OCI-LY7 (cell line): ENCODE data around the gene TBC1D9B. TPM values are rescaled to one million over a fixed set of nuclear protein-coding genes. Genes with fewer than 3 reads are reported as not detected.

ENCODE experiments used
- BruUV-seq: library from RNA; stranded (reverse); fragments of 400-500 nt; replicated peaks from 2 replicates; lab custom pipeline; 2021; lab: Mats Ljungman, UMichigan
- CTCF ChIA-PET: fragments of 300-600 bp; sonication (Branson Sonifier 250); formaldehyde crosslinking; loops from one replicate; lab custom pipeline; 2022; ENCODE audit warnings: antibody characterized with exemption; ENCODE audit not compliant: unreplicated experiment; lab: Charles Lee
- POLR2A ChIA-PET: fragments of 300-600 bp; sonication (Branson Sonifier 250); formaldehyde crosslinking; loops from one replicate; lab custom pipeline; 2022; ENCODE audit warnings: antibody characterized with exemption; lab: Charles Lee
- DNase-seq: peaks from one replicate; pipeline ENCODE4 v3.0.0-alpha.2; 2015; ENCODE audit warnings: low spot score
- H2AFZ ChIP-seq: fragments of 200-600 bp; sonication (generic), shearing (Covaris generic); 2 replicates; pipeline ENCODE4 v1.6.1; 2014; ENCODE audit warnings: mild to moderate bottlenecking, antibody characterized with exemption, low read length, moderate library complexity
- H3K27ac ChIP-seq: fragments of 200-600 bp; sonication (generic); 2 replicates; pipeline ENCODE4 v1.5.1; 2014; ENCODE audit warnings: mixed run types, low read depth, mild to moderate bottlenecking, moderate library complexity, low read length, inconsistent platforms; ENCODE audit not compliant: poor library complexity, severe bottlenecking
- H3K36me3 ChIP-seq: fragments of 200-600 bp; sonication (generic); 2 replicates; pipeline ENCODE4 v1.6.1; 2014; ENCODE audit warnings: mild to moderate bottlenecking, antibody characterized with exemption, low read length, moderate library complexity, mixed read lengths; ENCODE audit not compliant: insufficient read depth
- H3K4me1 ChIP-seq: fragments of 200-600 bp; sonication (generic); 2 replicates; pipeline ENCODE4 v1.5.1; 2014; ENCODE audit warnings: mild to moderate bottlenecking, low read length; ENCODE audit not compliant: insufficient read depth, poor library complexity, severe bottlenecking
- H3K4me2 ChIP-seq: fragments of 200-600 bp; sonication (generic); 2 replicates; pipeline ENCODE4 v1.6.1; 2014; ENCODE audit warnings: mild to moderate bottlenecking, low read length
- H3K4me3 ChIP-seq: fragments of 200-600 bp; sonication (generic); 2 replicates; pipeline ENCODE4 v1.5.1; 2014; ENCODE audit warnings: mild to moderate bottlenecking, low read depth, low read length; ENCODE audit not compliant: poor library complexity, severe bottlenecking
- H3K79me2 ChIP-seq: fragments of 200-600 bp; sonication (generic); 2 replicates; pipeline ENCODE4 v1.6.1; 2016; ENCODE audit warnings: low read depth, mild to moderate bottlenecking, low read length, moderate library complexity, mixed read lengths; ENCODE audit not compliant: insufficient read depth
- H3K9me2 ChIP-seq: fragments of 200-600 bp; sonication (generic); 2 replicates; pipeline ENCODE4 v1.6.1; 2016; ENCODE audit warnings: mild to moderate bottlenecking, low read length, mixed read lengths; ENCODE audit not compliant: insufficient read depth
- H3K9me3 ChIP-seq: fragments of 200-600 bp; sonication (generic); 2 replicates; pipeline ENCODE4 v1.6.1; 2014; ENCODE audit warnings: mild to moderate bottlenecking, mixed run types, low read length, mixed read lengths
- H4K20me1 ChIP-seq: fragments of 200-600 bp; sonication (generic); 2 replicates; pipeline ENCODE4 v1.6.1; 2014; ENCODE audit warnings: mild to moderate bottlenecking, antibody characterized with exemption, low read length, moderate library complexity, mixed read lengths; ENCODE audit not compliant: insufficient read depth
- EZH2phosphoT487 ChIP-seq: fragments of 200-600 bp; sonication (generic); IDR thresholded peaks from 2 replicates; pipeline ENCODE4 v1.6.1; 2018; ENCODE audit warnings: low read depth, borderline replicate concordance, mild to moderate bottlenecking, mixed run types, antibody characterized with exemption, low read length, moderate library complexity, mixed read lengths
- intact Hi-C: fragments of 100-400 bp; cut with micrococcal nuclease; formaldehyde crosslinking; loops from one replicate; pipeline ENCODE4 v1.10.0; 2022; ENCODE audit not compliant: unreplicated experiment
- total RNA-seq, 2 experiments: library from RNA; depleted of rRNA in 1 of 2; stranded (reverse); fragments of >200 nt in 1 of 2; shearing (Covaris generic) in 1 of 2; gene quantifications; 2 replicates each; pipeline ENCODE4 v1.2.3, GENCODE V29; 2014 to 2022
- TF ChIP-seq, protein P1 (sequence below): fragments of 200-600 bp; sonication (generic); conservative IDR thresholded peaks from 2 replicates; pipeline ENCODE4 v1.5.1; 2014; ENCODE audit warnings: mild to moderate bottlenecking, antibody characterized with exemption, low read length, moderate library complexity, mixed read lengths

The TBC1D9B gene
- total RNA-seq, 2 experiments from 2014 or later: 52.2 to 106 TPM

DNA sequence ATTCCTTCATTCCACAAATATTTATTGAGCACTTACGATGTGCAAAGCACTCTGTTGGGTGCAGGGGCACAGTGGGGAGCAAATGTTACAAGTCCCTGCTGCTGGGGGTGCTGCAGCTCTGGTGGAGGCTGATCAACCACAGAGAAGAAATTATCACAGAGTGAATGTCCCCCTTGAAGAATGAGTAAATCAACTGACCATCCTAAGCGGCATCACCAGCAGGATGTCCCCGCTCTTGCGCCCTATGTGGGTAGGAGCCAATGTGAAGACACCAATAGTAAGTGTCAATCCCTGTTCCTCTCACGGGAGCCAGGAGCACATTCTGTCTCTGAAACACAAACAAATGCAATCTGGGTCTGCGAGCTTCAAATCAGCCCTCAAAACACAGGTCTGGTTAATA is 47.4 kb upstream of the TBC1D9B start:
- intact Hi-C loops: no loop called here
- no peak overlapping the region for H3K4me2 ChIP-seq
- H2AFZ ChIP-seq: no peak overlapping the region
- no peaks in the 10 kb centered on the region for H3K79me2 ChIP-seq
- H3K4me1 ChIP-seq: no peaks in the 10 kb centered on the region
- ChIA-PET CTCF (no interaction called here), POLR2A (no interaction called here)
- H3K9me3 ChIP-seq: no peaks in the 10 kb centered on the region
- no peak overlapping the region for H3K27ac ChIP-seq
- no peaks in the 10 kb centered on the region for H3K9me2 ChIP-seq
- no peak overlapping the region for H3K4me3 ChIP-seq
- TF ChIP-seq, protein P1, sequence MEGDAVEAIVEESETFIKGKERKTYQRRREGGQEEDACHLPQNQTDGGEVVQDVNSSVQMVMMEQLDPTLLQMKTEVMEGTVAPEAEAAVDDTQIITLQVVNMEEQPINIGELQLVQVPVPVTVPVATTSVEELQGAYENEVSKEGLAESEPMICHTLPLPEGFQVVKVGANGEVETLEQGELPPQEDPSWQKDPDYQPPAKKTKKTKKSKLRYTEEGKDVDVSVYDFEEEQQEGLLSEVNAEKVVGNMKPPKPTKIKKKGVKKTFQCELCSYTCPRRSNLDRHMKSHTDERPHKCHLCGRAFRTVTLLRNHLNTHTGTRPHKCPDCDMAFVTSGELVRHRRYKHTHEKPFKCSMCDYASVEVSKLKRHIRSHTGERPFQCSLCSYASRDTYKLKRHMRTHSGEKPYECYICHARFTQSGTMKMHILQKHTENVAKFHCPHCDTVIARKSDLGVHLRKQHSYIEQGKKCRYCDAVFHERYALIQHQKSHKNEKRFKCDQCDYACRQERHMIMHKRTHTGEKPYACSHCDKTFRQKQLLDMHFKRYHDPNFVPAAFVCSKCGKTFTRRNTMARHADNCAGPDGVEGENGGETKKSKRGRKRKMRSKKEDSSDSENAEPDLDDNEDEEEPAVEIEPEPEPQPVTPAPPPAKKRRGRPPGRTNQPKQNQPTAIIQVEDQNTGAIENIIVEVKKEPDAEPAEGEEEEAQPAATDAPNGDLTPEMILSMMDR: no peak
- TF ChIP-seq EZH2phosphoT487: no peak
- H3K36me3 ChIP-seq: no peaks in the 10 kb centered on the region
- DNase-seq: no peak
- BruUV-seq: no TSS peak
- no peaks in the 10 kb centered on the region for H4K20me1 ChIP-seq

DNA sequence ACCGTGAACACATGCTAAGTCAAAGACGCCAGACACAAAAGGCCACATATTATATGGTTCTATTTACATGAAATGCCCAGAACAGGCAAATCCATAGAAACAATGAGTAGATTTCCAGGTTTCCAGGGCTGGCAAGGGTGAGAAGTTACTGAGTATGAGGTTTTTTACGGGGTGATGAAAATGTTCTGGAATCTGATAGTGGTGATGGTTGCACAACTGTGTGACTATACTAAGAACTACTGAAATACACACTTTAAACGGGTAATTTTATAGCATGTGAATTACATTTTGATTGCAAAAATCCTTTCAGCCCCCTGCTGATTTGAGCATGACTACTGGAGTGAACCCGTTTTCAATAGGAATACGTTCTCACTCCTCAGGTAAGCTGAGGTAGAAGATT is 46.7 kb upstream of the TBC1D9B start:
- Histone ChIP-seq H3K4me1 (no peaks in the 10 kb centered on the region), H4K20me1 (no peaks in the 10 kb centered on the region), H3K36me3 (no peaks in the 10 kb centered on the region), H2AFZ (no peak overlapping the region), H3K9me2 (no peaks in the 10 kb centered on the region), H3K4me3 (no peak overlapping the region), H3K4me2 (no peak overlapping the region), H3K9me3 (no peaks in the 10 kb centered on the region), H3K79me2 (no peaks in the 10 kb centered on the region), H3K27ac (no peak overlapping the region)
- BruUV-seq: no TSS peak
- DNase-seq: no peak
- POLR2A ChIA-PET: no interaction called here
- CTCF ChIA-PET: no interaction called here
- intact Hi-C loops: no loop called here
- no peak for TF ChIP-seq EZH2phosphoT487
- TF ChIP-seq, protein P1: no peak

DNA sequence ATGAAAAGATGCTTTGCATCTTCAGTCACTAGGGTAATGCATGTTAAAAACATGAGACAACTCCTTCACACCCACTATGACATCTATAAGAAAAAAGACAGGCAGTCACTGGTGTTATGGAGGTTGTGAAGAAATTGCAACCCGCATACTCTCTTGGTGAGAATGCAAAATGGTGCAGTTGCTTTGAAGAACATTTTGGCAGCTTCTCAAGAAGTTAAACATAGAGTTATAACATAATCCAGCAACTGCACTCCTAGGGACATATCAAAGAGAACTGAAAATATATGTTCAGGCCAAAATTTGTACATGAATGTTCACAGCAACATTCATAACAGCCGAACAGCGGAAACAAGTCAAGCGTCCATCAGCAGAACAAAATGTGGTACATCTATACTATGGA is 46.3 kb upstream of the TBC1D9B start:
- POLR2A ChIA-PET: no interaction called here
- Histone ChIP-seq H4K20me1 (no peaks in the 10 kb centered on the region), H3K4me1 (no peaks in the 10 kb centered on the region), H3K27ac (no peak overlapping the region), H3K36me3 (no peaks in the 10 kb centered on the region), H3K9me2 (no peaks in the 10 kb centered on the region), H2AFZ (no peak overlapping the region), H3K4me3 (no peak overlapping the region), H3K79me2 (no peaks in the 10 kb centered on the region), H3K9me3 (no peaks in the 10 kb centered on the region), H3K4me2 (no peak overlapping the region)
- intact Hi-C loops: no loop called here
- no peak for DNase-seq
- CTCF ChIA-PET: no interaction called here
- no TSS peak for BruUV-seq
- no peak for TF ChIP-seq EZH2phosphoT487
- TF ChIP-seq, protein P1: no peak
